OCI-M2 (cell line): ENCODE measurements around the gene CCDC7.
"Not testable (repeated sequence)": the region's sequence is repeated elsewhere in the genome, so short reads cannot be mapped to it uniquely, and the experiment has no call there.

Experiments
- DNase-seq: peaks from one replicate; lab custom pipeline; 2025; ENCODE audit not compliant: unreplicated experiment; lab: John Stamatoyannopoulos, UW

Gene CCDC7

DNA sequence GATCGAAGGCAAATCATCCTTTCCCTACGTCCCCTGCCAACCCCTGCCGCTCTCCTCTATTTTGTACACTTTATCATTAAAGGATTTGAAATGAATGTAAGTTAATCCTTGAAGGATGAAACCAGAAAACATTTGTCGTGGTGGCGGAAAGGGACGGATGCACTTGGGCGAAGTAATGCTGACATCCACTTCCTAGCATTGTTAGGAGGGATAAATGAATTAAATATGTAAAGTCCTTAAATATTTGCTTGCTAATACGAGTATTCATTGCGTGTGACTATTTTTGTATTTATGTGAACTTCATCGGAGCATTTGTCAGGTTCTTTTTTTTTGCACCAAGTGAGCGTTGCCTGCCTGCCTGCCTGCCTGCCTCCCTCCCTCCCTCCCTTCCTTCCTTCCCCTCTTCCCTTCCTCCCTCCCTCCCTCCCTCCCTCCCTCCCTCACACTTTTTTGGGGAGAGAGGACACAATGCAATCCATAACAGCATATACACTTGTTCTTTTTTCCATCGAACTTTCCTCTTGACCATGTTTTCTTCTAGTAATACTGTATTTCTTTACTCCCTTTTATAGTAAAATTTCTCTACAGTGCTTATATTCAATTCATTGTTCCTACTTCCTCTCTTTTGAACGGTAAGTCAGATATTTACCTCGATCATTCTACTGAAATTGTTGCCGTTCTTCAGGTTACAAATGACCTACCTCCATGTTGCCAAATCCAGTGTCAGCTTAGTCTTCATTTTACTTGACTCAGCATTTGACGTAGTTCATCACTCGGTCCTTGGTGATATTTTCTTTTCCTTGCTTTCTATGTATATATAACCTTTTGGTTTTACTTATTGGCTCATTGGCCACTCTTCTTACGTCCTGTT lies 831 bp downstream of the CCDC7 start:
- peak; percentile 51 for DNase-seq

DNA sequence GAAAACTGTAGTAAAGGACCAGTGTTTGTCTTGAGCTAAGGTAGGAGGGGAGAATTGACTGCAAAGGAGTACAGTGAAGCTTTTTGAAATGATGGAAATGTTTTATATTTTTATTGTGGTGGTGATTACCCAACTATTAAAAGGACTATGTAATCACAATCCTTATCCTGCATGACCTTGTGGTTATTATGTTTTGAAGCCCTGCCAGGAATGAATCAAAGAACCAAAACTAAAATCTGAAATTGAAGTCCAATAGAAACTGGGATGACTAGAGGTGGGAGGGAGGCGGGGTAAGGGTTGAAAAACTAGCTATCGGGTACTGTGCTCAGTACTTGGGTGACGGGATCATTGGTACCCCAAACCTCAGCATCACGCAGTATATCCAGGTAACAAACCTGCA lies 8.2 kb downstream of the CCDC7 start:
- no peak for DNase-seq

DNA sequence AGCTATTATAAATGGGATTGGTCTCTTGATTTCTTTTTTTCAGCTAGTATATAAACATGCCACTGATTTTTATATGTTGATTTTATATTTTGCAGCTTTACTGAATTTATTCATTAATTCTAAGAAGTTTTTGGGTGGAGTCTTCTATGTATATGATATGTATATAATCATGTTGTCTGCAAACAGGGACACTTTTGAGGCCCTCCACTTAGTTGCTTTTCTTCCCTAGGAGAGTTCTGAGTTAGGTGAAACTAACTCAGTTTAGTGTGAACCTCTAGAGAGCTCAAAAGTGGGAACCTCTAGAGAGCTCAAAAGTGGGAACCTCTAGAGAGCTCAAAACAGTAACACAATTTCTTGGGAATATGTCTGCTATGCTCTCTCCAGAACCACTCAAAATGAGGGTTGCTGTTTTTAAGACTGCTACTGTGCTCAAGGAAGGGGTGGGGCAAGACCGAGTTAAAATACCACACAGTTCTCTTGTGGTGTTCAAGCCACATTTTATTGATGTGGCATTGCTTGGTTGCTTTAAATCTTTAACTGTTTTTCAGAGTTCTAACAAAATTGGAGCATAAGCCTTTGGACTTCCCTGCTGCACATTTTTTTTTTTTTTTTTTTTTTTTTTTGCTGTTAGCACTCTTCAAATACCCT lies 13.2 kb downstream of the CCDC7 start:
- no peak for DNase-seq

DNA sequence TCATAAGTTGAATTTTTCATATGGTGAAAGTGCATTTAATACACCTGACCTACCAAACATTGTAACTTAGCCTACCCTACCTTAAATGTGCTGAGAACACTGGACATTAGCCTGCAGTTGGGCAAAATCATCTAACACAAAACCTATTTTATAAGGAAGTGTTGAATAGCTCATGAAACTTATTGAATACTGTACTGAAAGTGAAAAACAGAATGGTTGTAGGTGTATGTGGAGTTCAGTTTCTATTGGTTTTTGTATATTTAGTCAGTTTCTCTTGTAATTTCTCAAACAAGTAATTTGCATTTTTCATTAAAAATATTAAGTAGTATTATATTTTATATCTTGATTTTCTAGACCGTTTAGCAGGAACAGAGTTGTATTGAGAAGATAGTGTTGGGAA lies 15.3 kb downstream of the CCDC7 start:
- DNase-seq: no peak

DNA sequence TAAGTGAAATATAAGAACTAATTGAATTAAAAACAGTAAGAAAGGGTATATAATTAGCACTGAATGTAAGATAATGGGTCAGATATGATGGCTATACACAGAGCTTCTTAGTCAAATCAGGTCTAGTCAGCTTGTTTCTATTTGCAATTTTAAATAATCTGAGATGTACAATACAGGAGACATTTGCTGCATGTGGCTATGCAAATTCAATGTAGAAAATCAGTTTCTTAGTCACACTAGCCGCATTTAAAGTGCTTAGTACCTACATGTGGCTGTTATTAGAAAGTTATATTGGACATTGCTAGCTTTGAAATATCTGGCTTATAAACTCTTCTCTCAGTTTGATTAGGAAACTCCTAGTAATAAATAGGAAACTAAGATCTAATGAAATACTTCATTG lies 25.3 kb downstream of the CCDC7 start:
- DNase-seq: no peak

DNA sequence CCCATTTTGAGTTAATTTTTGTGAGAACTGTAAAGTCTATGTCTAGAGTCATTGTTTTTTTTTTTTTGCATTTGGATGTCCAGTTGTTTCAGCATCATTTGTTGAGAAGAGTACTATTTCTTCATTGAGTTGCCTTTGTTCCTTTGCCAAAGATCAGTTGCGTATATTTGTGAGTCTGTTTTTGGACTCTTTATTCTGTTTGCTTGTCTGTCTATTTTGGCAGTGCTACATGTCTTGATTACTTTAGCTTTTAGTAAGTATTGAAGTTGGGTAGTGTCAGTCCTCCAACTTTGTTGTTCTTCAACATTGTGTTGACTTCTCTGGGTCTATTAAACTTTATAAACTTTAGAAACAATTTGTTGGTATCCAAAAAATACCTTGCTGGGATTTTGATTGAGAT lies 31.6 kb downstream of the CCDC7 start:
- DNase-seq: no peak

DNA sequence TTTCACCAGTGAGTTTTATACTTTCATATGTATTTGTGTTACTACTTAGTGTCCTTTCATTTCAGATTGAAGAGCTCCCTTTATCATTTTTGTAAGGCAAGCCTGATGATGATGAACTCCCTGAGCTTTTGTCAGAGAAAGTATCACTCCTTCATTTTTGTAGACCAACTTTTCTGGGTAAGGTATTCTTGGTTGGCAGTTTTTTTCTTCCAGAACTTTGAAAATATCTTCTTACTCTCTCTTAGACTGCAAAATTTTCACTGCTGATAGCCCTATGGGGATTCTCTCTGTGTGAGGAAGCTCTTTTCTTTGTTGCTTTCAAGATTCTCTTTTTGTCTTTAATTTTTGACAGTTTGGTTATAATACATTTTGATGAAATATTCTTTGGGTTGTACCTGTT lies 35.7 kb downstream of the CCDC7 start:
- no peak for DNase-seq

DNA sequence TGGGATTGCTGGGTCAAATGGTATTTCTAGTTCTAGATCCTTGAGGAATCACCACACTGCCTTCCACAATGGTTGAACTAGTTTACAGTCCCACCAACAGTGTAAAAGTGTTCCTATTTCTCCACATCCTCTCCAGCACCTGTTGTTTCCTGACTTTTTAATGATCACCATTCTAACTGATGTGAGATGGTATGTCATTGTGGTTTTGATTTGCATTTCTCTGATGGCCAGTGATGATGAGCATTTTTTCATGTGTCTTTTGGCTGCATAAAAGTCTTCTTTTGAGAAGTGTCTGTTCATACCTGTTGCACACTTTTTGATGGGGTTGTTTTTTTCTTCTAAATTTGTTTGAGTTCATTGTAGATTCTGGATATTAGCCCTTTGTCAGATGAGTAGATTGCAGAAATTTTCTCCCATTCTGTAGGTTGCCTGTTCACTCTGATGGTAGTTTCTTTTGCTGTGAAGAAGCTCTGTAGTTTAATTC lies 37.1 kb downstream of the CCDC7 start:
- DNase-seq: not testable (repeated sequence)

DNA sequence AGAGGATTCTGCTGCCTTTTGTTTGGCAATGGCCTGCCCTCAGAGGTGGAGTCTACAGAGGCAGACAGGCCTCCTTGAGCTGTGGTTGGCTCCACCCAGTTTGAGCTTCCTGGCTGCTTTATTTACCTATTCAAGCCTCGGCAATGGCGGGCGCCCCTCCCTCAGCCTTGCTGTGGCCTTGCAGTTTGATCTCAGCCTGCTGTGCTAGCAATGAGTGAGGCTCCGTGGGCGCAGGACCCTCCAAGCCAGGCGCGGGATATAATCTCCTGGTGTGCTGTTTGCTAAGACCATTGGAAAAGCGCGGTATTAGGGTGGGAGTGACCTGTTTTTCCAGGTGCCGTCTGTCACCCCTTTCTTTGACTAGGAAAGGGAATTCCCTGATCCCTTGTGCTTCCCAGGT lies 42.1 kb downstream of the CCDC7 start:
- not testable (repeated sequence) for DNase-seq

DNA sequence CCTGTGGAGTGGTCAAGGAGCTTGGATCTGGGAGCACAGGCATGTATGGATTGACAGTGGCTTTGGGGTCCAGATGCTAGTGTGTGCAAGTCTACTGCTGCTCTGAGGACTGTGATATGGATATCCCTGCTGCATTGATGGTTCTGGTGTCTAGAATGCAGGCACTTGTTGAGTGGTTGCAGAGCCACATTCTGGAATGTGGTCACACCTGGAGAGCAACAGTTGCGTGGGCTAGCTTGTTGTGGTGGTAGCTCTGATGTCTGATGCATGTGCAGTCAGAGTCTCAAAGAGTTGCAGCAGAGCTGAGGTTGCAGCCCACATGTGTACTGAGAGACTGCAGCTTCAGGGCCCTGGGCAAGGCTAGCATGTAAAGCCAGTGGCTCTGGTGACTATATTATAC lies 43.2 kb downstream of the CCDC7 start:
- no peak for DNase-seq

DNA sequence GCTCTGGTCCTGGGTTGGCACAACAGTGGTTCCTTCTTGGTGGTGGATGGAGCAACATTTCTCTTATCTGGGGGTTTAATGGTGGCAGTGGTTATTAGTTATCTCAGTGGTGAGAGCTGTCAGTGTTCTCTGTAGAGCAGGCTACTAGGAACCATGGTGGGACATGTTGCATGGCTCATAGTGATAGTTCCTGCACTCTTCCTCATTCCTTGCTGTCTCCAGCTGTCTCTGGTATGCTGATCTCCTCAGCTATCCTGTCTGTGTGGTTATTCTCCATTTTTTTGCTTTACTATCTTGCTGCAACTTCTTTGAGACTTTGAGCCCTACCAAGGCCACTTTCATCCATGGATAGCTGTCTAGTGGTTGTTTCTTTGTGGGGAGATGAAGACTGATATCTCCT lies 44.0 kb downstream of the CCDC7 start:
- no peak for DNase-seq

DNA sequence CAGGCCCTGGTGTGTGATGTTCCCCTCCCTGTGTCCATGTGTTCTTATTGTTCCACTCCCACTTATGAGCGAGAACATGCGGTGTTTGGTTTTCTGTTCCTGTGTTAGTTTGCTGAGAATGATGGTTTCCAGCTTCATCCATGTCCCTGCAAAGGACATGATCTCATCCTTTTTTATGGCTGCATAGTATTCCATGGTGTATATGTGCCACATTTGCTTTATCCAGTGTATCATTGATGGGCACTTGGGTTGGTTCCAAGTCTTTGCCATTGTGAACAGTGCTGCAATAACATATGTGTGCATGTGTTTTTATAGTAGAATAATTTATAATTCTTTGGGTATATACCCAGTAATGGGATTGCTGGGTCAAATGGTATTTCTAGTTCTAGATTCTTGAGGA lies 48.6 kb downstream of the CCDC7 start:
- not testable (repeated sequence) for DNase-seq

DNA sequence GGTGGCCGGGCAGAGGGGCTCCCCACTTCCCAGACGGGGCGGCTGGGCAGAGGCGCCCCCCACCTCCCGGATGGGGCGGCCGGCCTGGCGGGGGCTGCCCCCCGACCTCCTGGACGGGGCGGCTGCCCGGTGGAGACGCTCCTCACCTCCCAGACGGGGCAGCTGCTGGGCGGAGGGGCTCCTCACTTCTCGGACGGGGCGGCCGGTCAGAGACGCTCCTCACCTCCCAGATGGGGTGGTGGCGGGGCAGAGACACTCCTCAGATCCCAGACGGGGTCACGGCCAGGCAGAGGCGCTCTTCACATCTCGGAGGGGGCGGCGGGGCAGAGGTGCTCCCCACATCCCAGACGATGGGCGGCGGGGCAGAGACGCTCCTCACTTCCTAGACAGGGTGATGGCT lies 54.2 kb downstream of the CCDC7 start:
- DNase-seq: not testable (repeated sequence)

DNA sequence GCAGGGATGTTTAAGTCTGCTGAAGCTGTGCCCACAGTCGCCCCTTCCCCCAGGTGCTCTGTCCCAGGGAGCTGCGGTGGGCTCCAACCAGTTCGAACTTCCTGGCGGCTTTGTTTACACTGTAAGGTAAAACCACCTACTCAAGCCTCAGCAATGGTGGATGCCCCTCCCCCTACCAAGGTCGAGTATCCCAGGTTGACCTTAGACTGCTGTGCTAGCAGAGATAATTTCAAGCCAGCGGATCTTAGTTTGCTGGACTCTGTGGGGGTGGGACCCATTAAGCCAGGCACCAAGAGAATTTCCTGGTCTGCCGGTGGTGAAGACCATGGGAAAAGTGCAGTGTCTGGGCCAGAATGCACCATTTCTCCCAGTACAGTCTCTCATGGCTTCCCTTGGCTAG lies 56.0 kb downstream of the CCDC7 start:
- no peak for DNase-seq

DNA sequence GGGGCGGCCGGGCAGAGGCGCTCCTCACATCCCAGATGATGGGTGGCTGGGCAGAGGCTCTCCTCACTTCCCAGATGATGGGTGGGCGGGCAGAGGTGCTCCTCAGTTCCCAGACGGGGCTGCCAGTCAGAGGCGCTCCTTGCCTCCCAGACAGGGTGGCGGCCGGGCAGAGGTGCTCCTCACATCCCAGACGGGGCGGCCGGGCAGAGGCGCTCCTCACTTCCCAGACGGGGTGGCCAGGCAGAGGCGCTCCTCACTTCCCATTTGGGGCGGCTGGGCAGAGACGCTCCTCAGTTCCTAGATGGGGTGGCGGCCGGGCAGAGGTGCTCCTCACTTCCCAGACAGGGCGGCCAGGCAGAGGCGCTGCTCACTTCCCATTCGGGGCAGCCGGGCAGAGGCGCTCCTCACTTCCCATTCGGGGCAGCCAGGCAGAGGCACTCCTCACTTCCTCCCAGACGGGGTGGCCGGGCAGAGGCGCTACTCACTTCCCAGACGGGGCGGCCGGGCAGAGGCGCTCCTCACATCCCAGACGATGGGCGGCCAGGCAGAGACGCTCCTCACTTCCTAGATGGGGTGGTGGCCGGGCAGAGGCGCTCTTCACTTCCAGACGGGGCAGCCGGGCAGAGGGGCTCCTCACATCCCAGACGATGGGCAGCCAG lies 60.0 kb downstream of the CCDC7 start:
- not testable (repeated sequence) for DNase-seq

DNA sequence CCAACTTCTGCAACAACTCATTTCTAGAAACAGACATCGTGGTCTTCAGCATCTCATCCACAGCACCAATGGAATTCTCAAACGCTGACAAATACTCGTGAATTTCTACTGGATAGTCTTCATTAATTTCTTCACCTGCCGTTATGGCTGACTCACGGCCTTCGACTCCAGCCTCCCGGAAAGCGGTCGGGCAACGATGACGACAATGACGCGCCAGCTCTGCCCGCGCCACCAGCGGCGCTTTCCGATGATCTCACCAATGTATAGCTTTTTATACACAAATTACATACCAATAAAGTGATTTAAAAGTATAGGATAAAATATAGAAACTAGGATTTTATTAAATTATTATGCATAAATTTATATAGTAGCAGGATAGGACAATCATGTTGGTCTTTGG lies 65.7 kb downstream of the CCDC7 start:
- no peak for DNase-seq

DNA sequence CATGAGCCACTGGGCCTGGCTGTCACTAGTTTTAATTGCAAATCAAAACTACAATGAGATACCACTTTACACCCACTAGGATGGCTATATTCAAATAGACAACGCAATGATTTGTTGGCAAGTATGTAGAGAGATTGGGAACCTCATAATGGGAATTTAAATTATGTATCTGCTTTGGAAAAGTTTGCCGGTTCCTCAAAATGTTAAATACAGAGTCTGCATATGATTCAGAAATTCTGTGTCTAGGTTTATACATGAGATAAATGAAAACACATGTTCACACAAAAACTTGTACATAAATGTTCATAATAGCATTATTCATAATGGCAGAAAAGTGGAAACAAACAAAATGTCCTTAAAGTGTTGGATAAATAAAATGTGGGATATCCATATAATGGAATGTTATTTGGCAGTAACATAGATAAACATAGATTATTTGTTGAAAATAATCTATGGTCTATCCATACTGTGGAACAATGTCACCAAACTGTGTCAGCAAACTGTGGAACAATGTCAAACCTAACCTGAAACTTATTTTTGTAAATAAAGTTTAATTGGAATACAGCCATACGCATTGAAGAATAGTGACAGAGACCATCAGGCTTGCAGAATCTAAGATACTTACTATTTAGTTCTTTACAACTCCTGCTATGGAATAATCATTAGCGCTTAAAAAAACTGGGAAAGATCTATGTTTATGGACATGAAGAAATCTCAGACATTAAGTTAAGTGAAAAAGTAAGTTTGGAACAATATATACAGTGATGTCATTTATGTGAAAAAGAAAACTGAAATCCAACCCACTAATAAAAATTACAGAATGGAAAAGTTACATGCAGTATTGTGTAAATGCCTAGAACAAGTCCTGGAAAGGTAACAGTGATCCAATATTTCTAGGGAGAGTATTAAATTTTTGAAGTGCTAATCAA lies 70.9 kb downstream of the CCDC7 start:
- DNase-seq: no peak

DNA sequence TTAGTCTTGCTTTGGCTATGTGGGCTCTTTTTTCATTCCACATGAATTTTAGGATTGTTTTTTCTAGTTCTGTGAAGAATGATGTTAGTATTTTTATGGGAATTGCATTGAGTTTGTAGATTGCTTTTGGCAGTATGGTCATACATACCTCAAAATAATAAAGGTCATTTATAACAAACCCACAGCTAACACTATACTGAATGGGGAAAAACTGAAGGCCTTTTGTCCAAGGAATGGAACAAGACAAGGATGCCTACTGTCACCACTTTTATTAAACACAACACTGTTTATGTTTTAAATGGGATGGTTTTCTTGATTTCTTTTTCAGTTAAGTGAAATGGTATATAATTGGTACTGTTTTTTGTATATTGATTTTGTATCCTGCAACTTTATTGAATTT lies 84.3 kb downstream of the CCDC7 start:
- DNase-seq: no peak

DNA sequence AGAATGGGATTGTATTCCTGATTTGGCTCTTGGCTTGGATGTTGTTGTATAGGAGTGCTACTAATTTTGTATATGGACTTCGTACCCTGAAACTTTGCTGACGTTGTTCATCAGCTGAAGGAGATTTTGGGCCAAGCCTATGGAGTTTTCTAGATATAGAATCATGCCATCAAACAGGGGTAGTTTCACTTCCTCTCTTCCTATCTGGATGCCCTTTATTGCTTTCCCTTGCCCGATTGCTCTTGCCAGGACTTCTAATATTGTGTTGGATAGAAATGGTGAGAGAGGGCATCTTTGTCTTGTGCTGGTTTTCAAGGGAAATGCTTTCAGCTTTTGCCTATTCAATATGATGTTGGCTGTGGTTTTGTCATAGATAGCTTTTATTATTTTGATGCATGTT lies 92.3 kb downstream of the CCDC7 start:
- DNase-seq: no peak

DNA sequence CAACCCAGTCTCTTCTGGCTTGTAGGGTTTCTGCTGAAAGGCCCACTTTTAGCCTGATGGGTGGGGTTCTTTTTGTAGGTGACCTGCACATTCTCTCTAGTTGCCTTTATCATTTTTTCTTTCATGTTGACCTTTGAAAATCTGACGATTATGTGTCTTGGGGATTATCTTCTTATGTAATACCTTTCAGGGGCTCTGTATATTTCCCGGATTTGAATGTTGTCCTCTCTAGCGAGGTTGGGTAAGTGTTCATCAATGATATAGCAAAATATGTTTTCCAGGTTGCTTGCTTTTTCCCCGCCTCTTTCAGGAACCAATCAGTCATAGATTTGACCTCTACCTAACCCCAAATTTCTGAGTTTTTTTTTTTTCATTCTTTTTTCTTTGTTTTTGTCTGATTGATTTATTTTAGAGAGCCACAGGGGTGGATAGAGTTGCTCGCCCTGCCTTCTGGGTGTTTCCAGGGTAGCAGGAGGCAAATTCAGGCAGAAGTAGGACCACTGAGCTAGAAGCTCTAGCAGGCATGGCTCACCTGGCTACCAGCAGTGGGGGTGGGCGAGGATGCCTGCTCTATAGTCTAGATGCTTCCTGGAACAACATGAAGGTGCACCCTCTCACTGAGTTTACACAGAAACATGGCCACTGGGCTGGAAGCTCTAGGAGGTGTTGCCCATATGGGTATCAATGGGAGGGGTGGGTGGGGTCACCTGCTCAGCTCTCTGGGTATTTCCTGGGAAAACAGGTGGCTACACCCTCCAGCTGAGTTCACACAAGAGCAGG lies 94.9 kb downstream of the CCDC7 start:
- no peak for DNase-seq
